SHP77 (cell line): ENCODE results near the gene LTBP1.

Experiments used
- DNase-seq, 2 experiments: peaks; one replicate each; lab custom pipeline; 2025; lab: John Stamatoyannopoulos, UW

LTBP1 gene

DNA sequence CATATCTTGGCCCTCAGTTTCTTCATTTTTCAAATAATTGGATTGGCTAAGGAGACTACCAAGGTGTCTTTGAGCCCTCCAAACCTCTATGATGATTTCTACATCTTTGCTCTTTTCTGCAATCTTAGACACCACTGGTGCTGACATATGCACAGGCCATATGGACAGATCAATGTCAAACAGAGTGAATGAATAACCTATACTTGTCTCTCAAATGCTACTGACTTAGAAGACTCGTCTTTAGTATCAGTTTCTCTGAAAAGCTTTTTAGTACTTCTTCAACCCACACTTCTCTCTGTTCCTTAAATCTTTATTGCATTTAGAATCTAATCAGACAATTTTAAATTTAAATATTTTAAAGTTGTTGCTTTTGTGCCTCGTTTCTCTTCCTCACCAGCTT, 258.2 kb downstream of the LTBP1 start:
- DNase-seq: no peak

DNA sequence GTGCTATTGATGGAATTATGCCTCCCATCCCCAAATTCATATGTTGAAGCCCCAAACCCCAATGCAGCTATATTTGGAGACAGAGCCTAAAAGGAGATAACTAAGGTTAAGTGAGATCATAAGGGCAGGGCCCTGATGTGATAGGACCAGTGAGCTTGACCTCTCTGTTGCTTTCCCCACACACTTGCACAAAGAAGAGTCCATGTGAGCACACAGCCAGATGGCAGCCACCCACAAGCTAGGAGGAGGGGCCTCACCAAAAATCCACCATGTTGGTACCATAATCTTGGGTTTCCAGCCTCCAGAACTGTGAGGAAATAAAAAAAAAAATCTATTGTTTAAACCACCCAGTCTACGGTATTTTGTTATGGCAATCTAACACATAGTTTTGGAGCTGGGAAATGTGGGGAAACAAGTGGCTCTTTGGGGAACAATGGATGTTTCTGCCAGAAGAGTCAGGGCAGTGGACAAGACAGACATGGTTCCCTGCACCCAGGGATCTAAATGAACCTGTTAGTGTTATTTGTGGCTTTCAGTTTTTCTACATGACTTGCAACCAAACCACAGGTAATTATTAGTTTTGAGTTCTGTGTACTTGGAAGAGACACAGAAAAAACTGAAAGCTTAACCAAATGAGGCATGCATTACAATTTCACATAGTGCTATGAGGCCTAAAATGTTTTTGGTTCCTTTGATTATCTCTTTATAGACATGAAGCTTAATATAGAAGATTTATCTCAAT, 259.1 kb downstream of the LTBP1 start:
- DNase-seq: no peak

DNA sequence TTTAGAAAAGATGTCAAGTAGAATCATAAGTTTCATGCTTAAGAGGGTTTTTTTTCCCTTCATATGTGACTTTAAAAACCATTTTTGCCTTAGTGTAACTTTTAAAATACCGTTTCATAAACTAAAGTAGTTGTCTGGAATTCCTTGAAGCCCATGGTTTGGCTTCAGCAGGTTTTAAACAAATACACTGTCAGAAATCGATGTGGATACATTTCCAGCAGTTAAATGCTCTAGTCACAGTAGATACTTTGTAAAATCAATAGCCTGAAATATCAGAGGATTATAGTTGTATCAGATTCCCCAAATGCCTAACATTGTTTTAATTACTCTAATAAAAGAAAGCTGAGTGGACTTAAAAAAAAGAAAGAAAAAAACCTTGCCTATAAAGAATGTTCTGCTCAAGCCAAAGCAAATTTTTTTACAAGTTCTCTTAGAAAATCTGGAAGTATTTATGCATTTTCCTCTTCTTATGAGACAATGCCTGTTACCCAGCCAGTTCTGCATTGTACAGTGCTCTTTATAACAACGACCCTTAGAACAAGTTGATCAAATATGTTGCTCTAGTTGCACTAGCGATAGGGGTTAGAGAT, 260.5 kb downstream of the LTBP1 start:
- no peak for DNase-seq

DNA sequence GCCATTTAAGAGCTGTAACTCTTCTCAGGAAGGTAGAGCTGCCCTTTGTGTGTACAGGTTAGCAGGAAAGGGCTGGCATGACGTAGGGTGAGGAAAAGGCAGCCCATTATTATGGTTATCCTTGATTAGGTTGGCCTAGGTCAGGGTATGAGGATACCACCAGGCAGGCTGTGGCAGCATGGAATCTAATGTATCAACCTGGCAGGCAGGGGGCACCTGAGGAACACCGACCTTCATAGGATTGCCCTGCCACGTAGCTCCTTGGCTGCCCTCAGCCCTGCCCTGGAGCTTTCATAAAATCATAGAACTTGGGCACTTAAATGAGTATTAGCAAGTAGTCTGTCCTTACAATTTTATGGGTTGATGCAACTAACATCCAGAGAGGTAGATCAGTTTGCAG, 261.6 kb downstream of the LTBP1 start:
- no peak for DNase-seq

DNA sequence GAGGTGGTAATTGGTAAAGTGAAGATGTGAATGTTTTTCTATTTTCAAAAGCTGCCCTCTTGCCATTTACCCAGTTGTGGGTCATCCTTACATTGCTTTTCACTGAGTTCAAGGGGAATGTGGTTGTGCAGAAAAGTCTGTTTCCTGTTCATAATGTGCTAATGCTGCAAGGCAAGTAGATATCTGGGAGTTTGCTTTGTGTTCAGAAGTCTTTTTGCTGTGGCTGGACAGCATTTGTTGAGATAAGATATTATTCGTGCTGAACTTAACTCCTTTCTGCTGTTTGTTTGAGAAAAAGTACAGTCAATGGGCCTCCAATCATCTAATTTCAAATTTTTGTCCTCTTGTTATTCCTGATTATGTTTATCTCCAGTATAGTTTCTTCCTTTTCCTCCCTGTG, 263.2 kb downstream of the LTBP1 start:
- DNase-seq: no peak

DNA sequence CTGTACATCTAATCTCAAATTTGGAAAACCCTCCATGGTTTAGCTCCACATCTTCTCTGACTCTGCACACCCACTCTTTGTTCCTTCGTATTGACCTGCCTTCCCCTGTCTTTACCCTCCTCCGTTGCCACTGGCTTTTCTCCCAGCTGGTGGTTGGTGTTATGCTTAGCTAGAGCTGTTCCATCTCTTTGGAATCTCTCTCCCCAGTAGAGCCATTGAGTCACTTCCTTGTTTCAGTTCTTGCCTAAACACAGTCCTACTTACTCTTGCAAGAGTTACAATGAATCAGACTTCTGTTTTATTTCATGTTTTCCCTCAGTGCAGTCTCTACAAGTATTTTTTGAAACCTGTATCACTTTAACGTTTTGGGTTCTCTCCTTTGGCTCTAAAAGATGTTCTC, 263.9 kb downstream of the LTBP1 start:
- no peak for DNase-seq

DNA sequence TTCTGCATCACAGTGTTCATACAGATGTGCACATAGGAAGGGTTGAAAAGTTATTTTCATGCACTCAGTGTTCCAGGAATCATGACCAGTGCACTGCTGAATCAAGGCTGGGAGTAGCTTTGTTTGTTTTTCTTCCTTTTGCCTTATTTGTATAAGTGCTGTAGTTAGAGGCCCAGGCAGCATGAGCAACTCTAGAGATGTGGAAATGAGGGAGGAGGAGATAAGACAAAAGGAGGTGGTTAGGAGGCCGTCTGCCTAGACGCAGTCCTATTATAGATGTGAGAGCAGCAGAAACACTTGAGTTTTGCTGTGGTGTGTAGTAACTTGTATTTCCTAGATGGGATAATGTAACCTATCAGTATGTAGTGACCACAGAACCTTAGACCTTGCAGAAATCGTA, 265.4 kb downstream of the LTBP1 start:
- no peak for DNase-seq

DNA sequence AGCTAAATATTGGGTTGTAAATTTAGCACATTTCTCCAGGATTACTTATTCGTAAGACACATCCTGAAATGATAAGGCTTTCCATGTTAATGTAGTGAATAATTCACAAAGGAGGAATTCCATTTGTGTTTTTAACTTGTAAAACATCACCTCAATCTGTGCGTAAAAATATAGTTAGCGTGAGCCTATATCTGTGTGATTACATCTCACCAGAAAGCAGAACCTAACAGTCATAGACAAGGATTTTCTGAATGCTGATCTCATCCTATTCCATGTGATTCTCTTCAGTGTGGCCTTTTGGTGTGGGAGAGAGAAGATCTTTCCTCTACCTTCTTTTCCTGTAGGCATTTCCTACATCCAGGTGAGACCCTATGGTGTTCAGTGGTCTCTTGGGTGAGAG, 266.5 kb downstream of the LTBP1 start:
- DNase-seq: no peak

DNA sequence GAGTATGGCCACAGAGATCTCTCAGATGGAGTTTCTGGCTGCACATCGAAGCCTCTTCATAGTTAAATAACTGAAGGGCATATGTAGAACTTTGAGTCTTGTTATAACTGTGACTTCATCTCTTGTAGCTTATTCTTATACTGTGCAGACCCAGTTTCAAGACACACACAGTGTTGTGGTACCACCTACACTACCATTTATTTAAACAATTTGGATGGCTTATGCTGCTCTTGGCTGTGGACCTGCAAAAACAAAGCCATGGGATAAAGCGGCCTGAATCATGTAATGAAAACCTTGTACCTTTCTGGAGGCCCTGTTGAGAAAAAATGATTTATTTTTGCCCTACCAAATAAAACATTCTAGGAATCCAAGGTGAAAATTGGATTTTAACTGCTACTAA, 266.9 kb downstream of the LTBP1 start:
- no peak for DNase-seq

DNA sequence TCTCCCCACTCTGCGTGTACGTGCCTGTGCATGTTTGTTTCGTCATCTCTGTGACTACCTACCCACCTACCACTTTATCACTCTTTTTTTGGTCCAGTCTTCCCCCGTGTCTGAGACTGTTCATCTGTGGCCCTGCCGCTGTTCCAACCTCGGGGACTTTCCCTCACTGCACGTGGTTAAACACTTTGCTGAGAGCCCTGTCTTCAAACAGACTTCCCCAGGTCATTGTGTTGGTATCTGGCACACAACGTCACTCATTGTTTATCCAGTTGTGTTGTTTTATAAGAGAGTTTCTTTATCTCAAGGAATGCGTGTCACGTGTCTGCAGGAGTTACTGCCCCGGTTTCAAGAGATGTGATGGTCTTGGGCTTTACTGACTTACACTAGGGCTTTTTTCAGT, 267.7 kb downstream of the LTBP1 start:
- no peak for DNase-seq

DNA sequence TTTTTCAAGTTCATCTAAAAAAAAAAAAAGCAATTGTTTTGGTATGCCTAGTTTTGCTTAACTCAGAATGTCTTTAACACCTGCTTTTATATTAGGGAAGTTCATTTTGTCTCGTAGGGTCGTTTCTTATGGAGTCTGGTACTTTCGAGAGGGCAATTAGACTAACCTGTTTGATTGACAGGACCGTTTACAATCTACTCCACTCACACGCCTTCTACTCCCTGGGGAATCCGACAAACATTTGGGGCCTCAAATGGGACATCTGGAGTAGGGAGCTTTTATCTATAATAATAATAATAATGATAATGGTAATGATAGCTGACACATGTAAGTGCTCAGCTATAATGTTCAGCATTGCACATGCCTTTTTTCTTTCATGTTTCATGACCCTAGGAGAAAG, 268.1 kb downstream of the LTBP1 start:
- no peak for DNase-seq

DNA sequence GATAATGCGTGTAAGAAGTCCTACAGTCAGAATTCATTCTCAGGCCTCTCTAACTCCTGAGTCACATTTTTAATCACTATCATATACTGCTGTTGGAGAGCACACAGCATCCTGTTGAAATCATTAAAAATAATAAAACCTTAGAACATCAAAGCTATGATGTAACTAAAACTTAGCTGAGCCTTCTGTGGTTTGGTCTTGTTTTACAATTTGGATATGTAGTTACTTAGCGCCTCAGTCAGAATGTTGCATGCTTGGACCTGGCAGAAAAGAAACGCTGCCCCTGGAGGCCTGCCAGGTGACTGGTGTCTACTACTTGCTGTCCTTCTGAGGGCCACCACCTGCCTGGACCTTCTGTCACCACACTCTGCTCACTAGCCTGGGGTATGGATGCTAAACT, 268.5 kb downstream of the LTBP1 start:
- no peak for DNase-seq

DNA sequence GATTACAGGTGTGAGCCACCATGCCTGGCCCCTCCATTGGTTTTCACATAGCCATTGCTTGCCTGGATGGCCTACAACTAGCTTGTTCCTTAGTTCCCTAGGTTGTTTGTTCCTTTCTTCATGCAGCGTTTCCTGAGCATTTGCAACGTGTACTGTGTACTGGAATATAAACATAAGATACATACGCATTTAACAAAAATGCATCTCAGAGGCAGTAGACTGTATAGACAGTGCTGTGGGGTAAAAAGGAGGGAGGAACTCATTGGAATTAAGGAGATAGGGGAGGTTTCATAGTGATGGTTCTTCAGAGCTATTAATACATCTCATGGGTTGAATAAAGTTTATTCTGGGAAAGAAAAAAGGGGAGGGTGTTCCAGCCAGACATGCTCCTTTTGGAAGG, 269.2 kb downstream of the LTBP1 start:
- no peak for DNase-seq

DNA sequence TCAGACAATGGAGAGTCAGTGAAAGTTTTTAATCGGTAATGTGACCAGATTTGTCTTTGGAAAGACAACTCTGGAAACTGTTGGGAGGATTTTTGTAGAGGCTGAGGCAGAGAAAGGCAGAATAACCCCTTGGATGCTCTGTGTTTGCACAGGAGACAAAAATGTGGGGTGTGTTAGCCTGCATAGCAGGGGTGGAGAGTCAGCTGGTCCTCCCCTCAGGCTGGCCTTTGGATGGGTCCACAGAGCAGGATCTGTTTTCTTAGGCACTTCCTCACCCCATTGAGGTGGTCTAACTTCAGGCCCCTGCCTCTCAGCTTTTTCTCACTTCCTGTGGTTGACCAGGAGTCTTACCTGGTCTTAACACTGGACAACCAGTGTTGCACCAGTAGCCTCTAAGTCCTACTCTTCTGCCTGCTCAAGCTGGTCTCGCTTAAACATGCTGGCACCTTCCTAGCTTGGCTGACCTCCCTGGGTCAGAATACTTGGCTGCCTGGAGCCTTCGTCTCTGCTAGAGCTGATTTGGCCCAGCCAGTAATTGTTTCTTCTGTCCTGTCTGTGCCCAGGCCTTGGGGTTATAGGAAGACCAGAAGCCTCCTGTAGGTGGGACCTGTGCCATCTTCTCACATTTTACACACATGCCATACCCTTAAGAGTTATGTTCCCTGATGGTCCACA, 269.9 kb downstream of the LTBP1 start:
- DNase-seq: no peak

DNA sequence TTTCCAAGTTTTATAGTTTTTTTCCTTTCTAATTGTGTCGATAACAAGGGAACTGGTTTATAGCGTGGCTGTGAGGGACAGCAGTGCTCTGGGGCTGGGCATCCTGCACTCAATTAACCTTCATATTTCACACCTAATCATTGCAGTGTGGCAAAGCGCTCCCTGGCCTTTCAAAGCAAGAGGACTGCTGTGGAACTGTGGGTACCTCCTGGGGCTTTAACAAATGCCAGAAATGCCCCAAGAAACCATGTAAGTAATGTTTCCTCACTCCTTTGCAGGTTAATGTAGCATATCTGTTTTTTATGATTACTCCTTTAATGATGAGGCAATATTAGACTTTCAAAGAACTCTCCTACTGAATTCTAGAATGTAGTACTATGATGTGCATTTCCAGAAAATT, 270.7 kb downstream of the LTBP1 start:
- no peak for DNase-seq

DNA sequence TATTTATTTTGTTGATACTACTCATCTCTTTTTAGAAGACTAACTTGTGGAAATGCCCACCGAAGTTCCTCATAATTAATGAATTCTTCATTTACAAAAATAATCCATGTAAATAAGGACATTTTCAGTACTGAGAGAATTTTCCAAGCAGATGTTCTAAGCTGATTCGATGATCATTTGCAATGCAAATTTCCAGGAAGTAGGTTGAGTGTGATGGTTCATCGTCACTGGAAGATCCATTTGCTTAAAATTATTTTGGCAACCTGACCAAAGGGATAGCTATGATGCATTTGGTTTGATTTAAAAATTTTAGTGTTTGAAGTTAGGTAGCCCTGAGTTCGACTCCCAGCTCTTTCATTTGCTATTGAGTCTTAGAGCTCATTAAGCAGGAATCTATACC, 272.4 kb downstream of the LTBP1 start:
- DNase-seq: no peak

DNA sequence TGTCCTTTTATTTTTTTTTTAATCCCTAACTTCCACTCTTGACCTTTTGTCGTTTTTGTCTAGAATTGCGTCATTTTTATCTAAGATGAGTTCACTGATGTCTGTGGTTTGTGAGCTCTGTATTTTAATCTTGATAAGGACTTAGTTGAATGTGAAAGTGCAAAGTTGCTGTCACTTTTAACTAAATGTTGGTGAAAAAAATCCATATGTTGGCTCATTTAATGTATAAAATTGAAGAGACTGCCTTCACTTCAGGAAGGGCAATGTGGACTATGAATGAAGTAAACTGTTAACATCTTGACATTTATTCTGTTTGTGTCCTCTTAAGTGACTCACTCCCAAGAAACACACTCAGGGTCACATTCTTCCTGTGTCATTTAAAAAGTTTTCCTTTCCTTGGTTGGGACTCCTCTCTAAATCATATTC, 273.1 kb downstream of the LTBP1 start:
- no peak for DNase-seq

DNA sequence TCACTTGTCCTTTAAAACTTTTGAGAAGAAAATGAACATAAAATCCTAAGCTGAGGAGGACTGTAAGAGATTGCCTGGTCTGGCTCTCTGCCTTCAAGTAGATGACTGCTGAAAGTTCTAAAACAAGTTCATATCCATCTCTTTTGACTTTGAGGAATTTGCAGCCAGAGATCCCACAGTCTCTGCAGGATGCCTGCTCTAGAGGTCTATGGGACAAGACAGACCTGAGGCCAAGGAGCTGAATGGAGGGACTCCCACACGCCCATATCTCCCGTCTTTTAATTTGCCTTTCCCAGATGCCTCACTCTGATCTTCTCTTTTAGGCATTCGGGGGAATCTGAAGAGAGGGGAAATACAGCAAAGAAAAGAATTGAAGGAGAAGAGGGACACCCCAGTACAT, 273.8 kb downstream of the LTBP1 start:
- no peak for DNase-seq

DNA sequence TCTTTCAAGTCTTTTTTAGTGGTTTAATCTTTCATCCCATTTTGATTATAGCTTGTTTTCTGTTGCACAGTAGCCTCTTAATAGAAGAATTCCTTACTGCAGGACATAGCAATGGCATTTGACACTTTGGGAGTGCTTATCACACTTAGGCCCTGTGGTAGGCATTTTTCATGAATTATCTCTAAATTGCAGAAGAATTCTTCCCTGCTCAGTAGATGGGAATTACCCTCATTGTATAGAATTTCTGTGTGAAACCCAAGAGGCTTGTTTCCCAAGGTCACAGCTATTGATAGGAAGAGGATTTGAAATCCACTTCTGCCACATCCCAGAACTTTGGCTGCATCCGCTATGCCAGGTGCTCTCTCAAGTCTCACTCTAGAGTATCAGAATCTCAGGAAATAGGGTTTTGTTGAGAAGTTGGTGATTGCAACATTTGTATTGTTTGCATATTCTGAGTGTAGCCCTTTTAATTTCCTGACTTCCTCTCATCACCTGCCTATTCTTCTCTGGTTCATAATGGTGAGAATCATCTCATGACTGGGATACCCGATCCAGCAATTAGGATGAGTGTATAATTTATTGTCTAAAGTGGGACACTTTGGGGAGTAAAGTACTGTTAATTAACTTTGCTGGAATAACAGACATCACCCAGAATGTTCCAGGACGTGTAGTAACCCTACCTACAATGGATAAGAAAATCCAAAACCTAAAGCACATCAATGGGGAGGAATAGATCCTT, 274.5 kb downstream of the LTBP1 start:
- DNase-seq: no peak

DNA sequence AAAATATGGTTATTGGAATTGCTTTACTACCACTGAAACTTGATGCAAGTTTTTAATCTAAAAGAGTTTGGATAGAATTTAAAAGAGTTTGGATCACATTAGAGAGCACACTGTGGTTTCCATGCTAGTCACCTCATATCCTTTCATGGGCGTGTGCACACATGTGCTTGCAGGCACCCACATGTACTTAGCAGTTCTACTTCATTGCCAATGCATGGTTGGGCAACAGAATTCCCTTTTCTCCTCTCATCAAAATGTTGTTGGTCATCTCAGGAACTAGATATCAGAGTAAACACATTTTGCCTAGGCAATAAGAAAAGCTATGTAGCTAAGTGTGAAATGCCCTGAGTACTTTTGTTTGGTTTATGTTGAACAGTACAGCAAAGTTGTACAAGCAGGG, 275.6 kb downstream of the LTBP1 start:
- no peak for DNase-seq

DNA sequence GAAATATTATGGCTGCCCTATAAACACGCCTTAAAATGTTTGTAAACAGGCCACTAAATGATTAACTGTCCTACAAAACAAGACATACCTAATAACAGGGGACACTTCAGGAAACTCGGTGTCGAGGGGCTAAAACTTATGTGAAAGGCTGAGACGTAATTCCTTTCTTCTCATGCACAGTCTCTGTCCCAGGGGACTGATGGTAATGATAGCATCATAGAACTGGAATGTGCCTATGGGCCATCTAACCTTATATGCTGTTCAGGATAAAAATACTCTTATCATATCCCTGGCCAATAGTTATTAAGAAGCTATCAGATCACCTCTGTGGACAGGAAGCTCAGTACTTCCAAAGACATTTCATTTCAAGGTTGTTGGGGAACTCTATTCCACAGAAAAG, 277.1 kb downstream of the LTBP1 start:
- DNase-seq: no peak

DNA sequence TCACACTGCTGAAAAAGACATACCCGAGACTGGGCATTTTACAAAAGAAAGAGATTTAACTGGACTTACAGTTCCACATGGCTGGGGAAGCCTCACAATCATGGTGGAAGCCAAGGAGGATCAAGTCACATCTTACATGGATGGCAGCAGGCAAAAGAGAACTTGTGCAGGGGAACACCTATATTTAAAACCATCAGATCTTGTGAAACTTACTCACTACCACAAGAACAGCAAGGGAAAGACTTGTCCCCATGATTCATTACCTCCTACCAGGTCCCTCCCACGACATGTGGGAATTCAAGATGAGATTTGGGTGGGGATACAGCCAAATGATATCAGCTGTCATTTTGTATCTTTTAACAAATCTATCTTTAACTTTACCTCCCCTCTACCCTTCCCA, 278.6 kb downstream of the LTBP1 start:
- no peak for DNase-seq

DNA sequence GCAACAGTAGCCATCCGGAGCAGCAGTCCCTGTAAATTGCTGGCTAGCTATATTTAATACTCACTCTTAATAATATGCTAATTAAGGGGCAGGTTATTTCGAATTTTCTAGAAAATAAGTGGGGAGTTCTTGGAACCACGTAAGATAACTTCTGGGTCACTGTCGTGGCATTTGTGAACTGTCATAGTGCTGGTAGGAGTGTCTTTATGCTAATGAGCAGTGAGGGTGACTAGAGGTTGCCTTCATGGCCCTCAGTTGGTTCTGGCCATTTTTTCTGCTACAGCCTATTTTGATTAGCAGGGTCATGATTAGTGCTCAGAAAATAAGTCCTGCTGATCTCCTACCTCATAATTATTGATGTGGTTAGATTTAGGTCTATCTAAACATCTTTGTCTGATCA, 279.8 kb downstream of the LTBP1 start:
- no peak for DNase-seq
